ENCODE measurements around the gene CPM.

DNA sequence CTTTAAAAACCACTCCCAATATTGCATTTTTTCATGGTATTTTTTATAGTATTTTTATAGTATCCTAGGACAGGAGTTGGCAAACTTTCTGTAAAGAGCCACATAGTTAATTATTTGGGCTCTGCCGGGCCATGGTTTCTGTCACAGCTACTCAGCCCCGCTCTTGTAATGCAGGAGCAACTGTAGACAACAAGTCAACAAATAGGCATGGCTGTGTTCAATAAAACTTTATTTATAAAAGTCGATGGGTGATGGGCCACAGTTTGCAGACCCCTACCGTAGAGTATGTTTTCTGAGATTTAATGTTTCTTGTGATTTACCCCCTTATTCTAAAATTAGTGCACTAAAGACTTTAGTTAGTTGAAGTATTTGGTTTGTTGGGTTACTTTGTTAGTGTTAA is 99.5 kb downstream of the CPM start:
- TF ChIP-seq MYC (IDR thresholded peaks at IDR 0.05; ENCODE audit: low read depth, low read length), result no peak
- TF ChIP-seq CTCF (IDR thresholded peaks at IDR 0.05; ENCODE audit: low read depth, low read length), result no peak
- TF ChIP-seq POLR2A (IDR thresholded peaks at IDR 0.05; ENCODE audit: extremely low read depth, insufficient read length), result no peak
- no peak for TF ChIP-seq MAX (IDR thresholded peaks at IDR 0.05; ENCODE audit: low read depth, low read length)
